D721Med (cell line): Measurements from ENCODE around the gene GSTM4.

Source experiments
- DNase-seq: peaks from one replicate; pipeline ENCODE4 v3.0.0; 2011; ENCODE audit warnings: low spot score; ENCODE audit not compliant: insufficient read length
- FAIRE-seq: peaks from 2 replicates; lab custom pipeline; 2011; peaks lifted over from hg19 to GRCh38; lab: Jason Lieb, UNC
- CTCF ChIP-seq: IDR thresholded peaks from 2 replicates; pipeline ENCODE4 v1.5.1; 2012; ENCODE audit warnings: mild to moderate bottlenecking, control low read depth; ENCODE audit not compliant: insufficient read depth; ENCODE audit errors: missing control alignments

GSTM4 gene

GRCh38 chr1:109630081-109630897 lies 25.6 kb upstream of the GSTM4 start:
- no peak for TF ChIP-seq CTCF
- FAIRE-seq (no peak), DNase-seq (no peak)

GRCh38 chr1:109630898-109631512 lies 24.9 kb upstream of the GSTM4 start:
- FAIRE-seq (no peak), DNase-seq (no peak)
- TF ChIP-seq CTCF: no peak

GRCh38 chr1:109631513-109632505 lies 24.1 kb upstream of the GSTM4 start:
- TF ChIP-seq CTCF: no peak
- FAIRE-seq: no peak

GRCh38 chr1:109632671-109633346 lies 23.1 kb upstream of the GSTM4 start:
- no peak for TF ChIP-seq CTCF
- no peak for FAIRE-seq

More at GRCh38 chr1:109631513-109632505, 24.1 kb upstream of the GSTM4 start:
- no peak for DNase-seq

GRCh38 chr1:109634292-109634691 lies 21.6 kb upstream of the GSTM4 start:
- no peak for DNase-seq
- TF ChIP-seq CTCF: no peak
- FAIRE-seq: no peak

More at GRCh38 chr1:109632671-109633346, 23.1 kb upstream of the GSTM4 start:
- DNase-seq: no peak

- no peak for DNase-seq
- no peak for TF ChIP-seq CTCF
- no peak for FAIRE-seq
Measured at GRCh38 chr1:109634771-109635750, 20.8 kb upstream of the GSTM4 start.
